Endothelial cell of umbilical vein (primary cell): Measurements from ENCODE around the gene BLTP2. TPM values are rescaled to one million over a fixed set of nuclear protein-coding genes. Genes with fewer than 3 reads are reported as not detected.

Source experiments
- BruUV-seq: library from RNA; stranded (reverse); fragments of 400-500 nt; replicated peaks from 2 replicates; lab custom pipeline; 2021; lab: Mats Ljungman, UMichigan
- CTCF ChIA-PET: fragments of 300-600, 350-600 bp; sonication (Branson Sonifier 250); formaldehyde crosslinking; loops from one replicate; lab custom pipeline; 2021; ENCODE audit warnings: antibody characterized with exemption, inconsistent platforms; lab: Charles Lee
- POLR2A ChIA-PET: fragments of 300-600, 350-600 bp; sonication (Branson Sonifier 250); formaldehyde crosslinking; loops from one replicate; lab custom pipeline; 2021; ENCODE audit warnings: antibody characterized with exemption, inconsistent platforms; lab: Charles Lee
- DNase-seq: peaks from one replicate; pipeline ENCODE4 v3.0.0-alpha.2; 2011; ENCODE audit warnings: low read depth, low spot score
- FAIRE-seq: peaks from 2 replicates; lab custom pipeline; 2011; peaks lifted over from hg19 to GRCh38; lab: Jason Lieb, UNC
- H2AFZ ChIP-seq: 2 replicates; pipeline ENCODE4 v1.6.0; 2012; ENCODE audit warnings: low read depth, low read length, control low read depth, inconsistent platforms
- H3K27ac ChIP-seq: 2 replicates; pipeline ENCODE4 v1.5.1; 2011; ENCODE audit warnings: low read depth, mild to moderate bottlenecking, control low read depth, low read length, moderate library complexity; ENCODE audit not compliant: insufficient read depth
- H3K27me3 ChIP-seq, 2 experiments: 2 replicates each; pipeline versions ENCODE4 v1.6.0 to v1.6.1; 2011; ENCODE audit warnings: low read length in 2 of 2, mixed read lengths in 1 of 2; ENCODE audit not compliant: control insufficient read depth in 2 of 2, insufficient read depth in 2 of 2
- H3K36me3 ChIP-seq, 2 experiments: 2 replicates in 1 of 2; 3 replicates in 1 of 2; pipeline ENCODE4 v1.5.1; 2011; ENCODE audit warnings: low read length in 2 of 2, mild to moderate bottlenecking in 1 of 2, moderate library complexity in 1 of 2; ENCODE audit not compliant: control insufficient read depth in 2 of 2, insufficient read depth in 2 of 2; ENCODE audit errors: extremely low read depth in 1 of 2
- H3K4me1 ChIP-seq: 3 replicates; pipeline ENCODE4 v1.5.1; 2011; ENCODE audit warnings: mild to moderate bottlenecking, low read length; ENCODE audit not compliant: control insufficient read depth, insufficient read depth; ENCODE audit errors: extremely low read depth
- H3K4me2 ChIP-seq: 2 replicates; pipeline ENCODE4 v1.6.1; 2011; ENCODE audit warnings: low read length, control low read depth, mixed read lengths; ENCODE audit not compliant: insufficient read depth
- H3K4me3 ChIP-seq, 3 experiments: fragments of 200-600 bp in 1 of 3; sonication (generic), shearing (Covaris generic) in 1 of 3; replicated peaks in 1 of 3; 2 replicates each; pipeline ENCODE4 v1.5.1; 2011 to 2016; ENCODE audit warnings: control low read depth in 3 of 3, low read length in 3 of 3, mild to moderate bottlenecking in 2 of 3, inconsistent platforms in 1 of 3, low read depth in 1 of 3, moderate library complexity in 1 of 3; ENCODE audit not compliant: insufficient read depth in 1 of 3
- H3K79me2 ChIP-seq: 2 replicates; pipeline ENCODE4 v1.6.0; 2012; ENCODE audit warnings: low read length, inconsistent platforms; ENCODE audit not compliant: control insufficient read depth, insufficient read depth
- H3K9ac ChIP-seq: replicated peaks from 2 replicates; pipeline ENCODE3; 2011; ENCODE audit warnings: low read length, control low read depth; ENCODE audit not compliant: insufficient read depth; ENCODE audit errors: extremely low read depth
- H3K9me1 ChIP-seq: replicated peaks from 3 replicates; pipeline ENCODE4 v1.6.0; 2011; ENCODE audit warnings: mild to moderate bottlenecking, low read length; ENCODE audit not compliant: control insufficient read depth, insufficient read depth; ENCODE audit errors: extremely low read depth
- H3K9me3 ChIP-seq: replicated peaks from 2 replicates; pipeline ENCODE4 v1.5.1; 2012; ENCODE audit warnings: low read length, inconsistent platforms; ENCODE audit not compliant: control insufficient read depth, insufficient read depth
- H4K20me1 ChIP-seq: replicated peaks from 2 replicates; pipeline ENCODE3; 2011; ENCODE audit warnings: mild to moderate bottlenecking, low read length; ENCODE audit not compliant: control insufficient read depth, insufficient read depth; ENCODE audit errors: extremely low read depth
- CTCF ChIP-seq, 2 donors: IDR thresholded peaks; 1 replicate in 1 of 2; 2 replicates in 1 of 2; pipeline ENCODE4 v1.5.1; 2011; ENCODE audit warnings: low read length in 2 of 2, mild to moderate bottlenecking in 2 of 2, moderate library complexity in 2 of 2, control low read depth in 1 of 2, inconsistent platforms in 1 of 2, low read depth in 1 of 2; ENCODE audit not compliant: insufficient read depth in 1 of 2; ENCODE audit errors: extremely low read depth in 1 of 2
- EZH2 ChIP-seq: IDR thresholded peaks from 2 replicates; pipeline ENCODE4 v1.6.1; 2012; ENCODE audit warnings: borderline replicate concordance, low read depth, mild to moderate bottlenecking, moderate library complexity, low read length, inconsistent platforms; ENCODE audit not compliant: severe bottlenecking
- FOS ChIP-seq: IDR thresholded peaks from 2 replicates; pipeline ENCODE4 v1.6.1; 2011; ENCODE audit warnings: mild to moderate bottlenecking, low read length, moderate library complexity, borderline replicate concordance; ENCODE audit not compliant: insufficient read depth
- GATA2 ChIP-seq: IDR thresholded peaks from 2 replicates; pipeline ENCODE4 v1.7.0; 2011; ENCODE audit warnings: low read depth, mild to moderate bottlenecking, moderate library complexity, mixed read lengths, low read length; ENCODE audit not compliant: insufficient read length, insufficient read depth
- JUN ChIP-seq: IDR thresholded peaks from 2 replicates; pipeline ENCODE4 v1.6.1; 2011; ENCODE audit warnings: borderline replicate concordance, low read depth; ENCODE audit not compliant: insufficient read length, insufficient read depth
- MAX ChIP-seq: IDR thresholded peaks from 2 replicates; pipeline ENCODE4 v1.6.1; 2011; ENCODE audit not compliant: insufficient read depth, insufficient read length
- MYC ChIP-seq: IDR thresholded peaks from one replicate; pipeline ENCODE4 v1.6.1; 2011; ENCODE audit warnings: mild to moderate bottlenecking, low read depth, low read length
- POLR2A ChIP-seq: IDR thresholded peaks from 2 replicates; pipeline ENCODE4 v1.6.1; 2012; ENCODE audit warnings: low read depth, mild to moderate bottlenecking, control low read depth, low read length
- POLR2AphosphoS5 ChIP-seq: IDR thresholded peaks from 2 replicates; pipeline ENCODE4 v1.6.1; 2012; ENCODE audit warnings: low read depth, mild to moderate bottlenecking, control low read depth, low read length, moderate library complexity; ENCODE audit not compliant: insufficient read depth
- dilution Hi-C: fragments of 300-500 bp; cut with MboI; formaldehyde crosslinking; loops from one replicate; pipeline ENCODE4 v1.15.0; 2019; ENCODE audit warnings: low sequenced_read_pairs; ENCODE audit not compliant: extremely low pct_ligation_motif_present
- intact Hi-C: fragments of 100-400 bp; cut with micrococcal nuclease; formaldehyde crosslinking; loops from one replicate; pipeline ENCODE4 v1.10.0; 2022
- polyA plus RNA-seq, 4 experiments: library from polyadenylated mRNA; depleted of rRNA in 3 of 4; stranded (reverse) in 3 of 4; unstranded in 1 of 4; fragments of >200 nt; gene quantifications; 2 replicates each; pipeline versions ENCODE4 v1.2.1 to v1.2.3, GENCODE V29; 2011 to 2012; ENCODE audit warnings: missing spikeins in 1 of 4
- total RNA-seq: library from RNA; stranded (reverse); gene quantifications from 2 replicates; pipeline ENCODE4 v1.2.3, GENCODE V29; 2021

The BLTP2 gene
- total and polyA plus RNA-seq, 2 donors (not counting 3 experiments of a cell fraction or from before 2014, with no cell fraction given) = 91.4 to 164 TPM

GRCh38 chr17:28689011-28689410, 44.1 kb upstream of the BLTP2 start:
- TF ChIP-seq MYC (no peak), CTCF (IDR thresholded peaks at IDR 0.05; ENCODE audit: extremely low read depth in 1 of 2, insufficient read depth in 1 of 2, low read depth in 1 of 2, low read length in 2 of 2) (no peak), EZH2 (no peak), MAX (no peak), JUN (no peak), POLR2A (no peak), FOS (no peak), POLR2AphosphoS5 (no peak), GATA2 (no peak)
- no peak overlapping the region for H3K9ac ChIP-seq
- H3K27me3 ChIP-seq = no peaks in the 10 kb centered on the region
- no peaks in the 10 kb centered on the region for H3K9me1 ChIP-seq
- DNase-seq (no peak), FAIRE-seq (no peak)
- H4K20me1 ChIP-seq = no peaks in the 10 kb centered on the region
- intact Hi-C loops (no loop called here), dilution Hi-C loops (no loop called here)
- no TSS peak for BruUV-seq
- H3K4me3 ChIP-seq = no peak overlapping the region
- no peak overlapping the region for H3K4me2 ChIP-seq
- POLR2A ChIA-PET = no interaction called here
- CTCF ChIA-PET = interaction anchor here (0.6 to 1.2 kb wide), 3 partner anchors 9 to 136 kb away, joined by 3 to 5 read pairs (median 3); no protein-coding TSS in a partner anchor
- no peaks in the 10 kb centered on the region for H3K4me1 ChIP-seq
- no peak overlapping the region for H3K27ac ChIP-seq
- no peak overlapping the region for H2AFZ ChIP-seq
- no peaks in the 10 kb centered on the region for H3K79me2 ChIP-seq
- no peaks in the 10 kb centered on the region for H3K9me3 ChIP-seq
- H3K36me3 ChIP-seq = peaks cover 38 to 59% of the 10 kb centered on the region in 2 experiments
